RPMI8226 (cell line): ENCODE results near the gene MUC5AC.
"Not testable (repeated sequence)": the region's sequence is repeated elsewhere in the genome, so short reads cannot be mapped to it uniquely, and the experiment has no call there.

Experiments
- DNase-seq: peaks from one replicate; pipeline ENCODE4 v3.0.0-alpha.2; 2015

Gene MUC5AC

GRCh38 chr11:1179641-1180040 is 21.9 kb downstream of the MUC5AC start:
- no peak for DNase-seq

- peak; percentile 24 for DNase-seq
Measured at GRCh38 chr11:1180171-1180570, 22.4 kb downstream of the MUC5AC start.

- DNase-seq, result no peak
Measured at GRCh38 chr11:1180947-1181391, 23.2 kb downstream of the MUC5AC start.

DNA sequence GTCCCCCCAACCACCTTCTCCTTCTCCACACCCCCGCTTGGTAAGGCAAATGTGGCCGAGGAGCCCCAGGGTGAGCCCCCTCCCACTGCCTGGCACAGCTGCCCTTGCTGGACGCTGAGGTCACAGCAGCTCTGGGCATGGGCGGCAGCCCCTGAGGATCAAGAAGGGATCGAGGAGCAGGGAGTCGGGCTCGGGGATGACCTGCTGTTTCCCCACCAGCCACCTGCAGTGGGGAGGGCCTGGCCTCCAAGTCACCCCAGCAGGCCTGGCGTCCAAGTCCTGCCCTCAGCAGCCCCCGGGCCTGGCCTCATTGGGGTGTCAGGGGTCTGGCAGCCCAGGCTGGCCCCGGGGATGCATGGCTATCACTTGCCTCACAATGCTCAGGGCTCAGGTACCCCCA is 23.7 kb downstream of the MUC5AC start:
- no peak for DNase-seq

DNA sequence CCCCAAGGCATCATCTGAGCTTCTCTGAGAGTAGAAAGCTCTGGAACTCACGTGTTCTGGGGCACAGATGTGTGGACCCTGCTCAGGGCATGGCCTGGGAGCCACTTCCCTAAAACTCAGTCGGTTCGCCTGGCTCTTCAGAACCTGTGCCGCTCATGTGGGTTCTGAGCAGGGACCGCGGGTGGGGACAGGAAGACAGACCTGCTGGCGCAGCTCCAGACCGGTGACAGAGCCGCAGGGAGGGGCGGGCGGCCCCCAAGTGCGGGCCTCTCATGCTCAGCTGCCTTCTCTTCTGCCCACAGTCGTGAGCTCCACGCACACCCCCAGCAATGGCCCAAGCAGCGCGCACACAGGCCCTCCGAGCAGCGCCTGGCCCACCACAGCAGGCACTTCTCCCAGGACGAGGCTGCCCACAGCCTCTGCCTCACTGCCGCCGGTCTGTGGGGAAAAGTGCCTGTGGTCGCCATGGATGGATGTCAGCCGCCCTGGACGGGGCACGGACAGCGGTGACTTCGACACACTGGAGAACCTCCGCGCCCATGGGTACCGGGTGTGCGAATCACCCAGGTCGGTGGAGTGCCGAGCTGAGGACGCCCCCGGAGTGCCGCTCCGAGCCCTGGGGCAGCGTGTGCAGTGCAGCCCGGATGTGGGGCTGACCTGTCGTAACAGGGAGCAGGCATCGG is 24.2 kb downstream of the MUC5AC start:
- no peak for DNase-seq

DNA sequence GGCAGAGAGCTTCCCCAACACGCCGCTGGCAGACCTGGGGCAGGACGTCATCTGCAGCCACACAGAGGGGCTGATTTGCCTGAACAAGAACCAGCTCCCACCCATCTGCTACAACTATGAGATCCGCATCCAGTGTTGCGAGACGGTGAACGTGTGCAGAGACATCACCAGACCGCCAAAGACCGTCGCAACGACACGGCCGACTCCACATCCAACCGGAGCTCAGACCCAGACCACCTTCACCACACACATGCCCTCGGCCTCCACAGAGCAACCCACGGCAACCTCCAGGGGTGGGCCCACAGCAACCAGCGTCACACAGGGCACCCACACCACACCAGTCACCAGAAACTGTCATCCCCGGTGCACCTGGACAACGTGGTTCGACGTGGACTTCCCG is 26.4 kb downstream of the MUC5AC start:
- DNase-seq, result not testable (repeated sequence)

DNA sequence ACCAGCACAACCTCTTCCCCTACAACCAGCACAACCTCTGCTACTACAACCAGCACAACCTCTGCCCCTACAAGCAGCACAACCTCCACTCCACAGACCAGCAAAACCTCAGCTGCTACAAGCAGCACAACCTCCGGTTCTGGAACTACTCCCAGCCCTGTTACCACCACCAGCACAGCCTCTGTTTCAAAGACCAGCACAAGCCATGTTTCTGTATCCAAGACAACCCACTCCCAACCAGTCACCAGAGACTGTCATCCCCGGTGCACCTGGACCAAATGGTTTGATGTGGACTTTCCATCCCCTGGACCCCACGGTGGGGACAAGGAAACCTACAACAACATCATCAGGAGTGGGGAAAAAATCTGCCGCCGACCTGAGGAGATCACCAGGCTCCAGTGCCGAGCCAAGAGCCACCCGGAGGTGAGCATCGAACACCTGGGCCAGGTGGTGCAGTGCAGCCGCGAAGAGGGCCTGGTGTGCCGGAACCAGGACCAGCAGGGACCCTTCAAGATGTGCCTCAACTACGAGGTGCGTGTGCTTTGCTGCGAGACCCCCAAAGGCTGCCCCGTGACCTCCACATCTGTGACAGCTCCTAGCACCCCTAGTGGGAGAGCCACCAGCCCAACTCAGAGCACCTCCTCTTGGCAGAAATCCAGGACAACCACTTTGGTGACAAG is 30.8 kb downstream of the MUC5AC start:
- not testable (repeated sequence) for DNase-seq

DNA sequence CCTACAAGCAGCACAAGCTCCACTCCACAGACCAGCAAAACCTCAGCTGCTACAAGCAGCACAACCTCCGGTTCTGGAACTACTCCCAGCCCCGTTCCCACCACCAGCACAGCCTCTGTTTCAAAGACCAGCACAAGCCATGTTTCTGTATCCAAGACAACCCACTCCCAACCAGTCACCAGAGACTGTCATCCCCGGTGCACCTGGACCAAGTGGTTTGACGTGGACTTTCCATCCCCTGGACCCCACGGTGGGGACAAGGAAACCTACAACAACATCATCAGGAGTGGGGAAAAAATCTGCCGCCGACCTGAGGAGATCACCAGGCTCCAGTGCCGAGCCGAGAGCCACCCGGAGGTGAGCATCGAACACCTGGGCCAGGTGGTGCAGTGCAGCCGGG is 32.1 kb downstream of the MUC5AC start:
- DNase-seq, result not testable (repeated sequence)

DNA sequence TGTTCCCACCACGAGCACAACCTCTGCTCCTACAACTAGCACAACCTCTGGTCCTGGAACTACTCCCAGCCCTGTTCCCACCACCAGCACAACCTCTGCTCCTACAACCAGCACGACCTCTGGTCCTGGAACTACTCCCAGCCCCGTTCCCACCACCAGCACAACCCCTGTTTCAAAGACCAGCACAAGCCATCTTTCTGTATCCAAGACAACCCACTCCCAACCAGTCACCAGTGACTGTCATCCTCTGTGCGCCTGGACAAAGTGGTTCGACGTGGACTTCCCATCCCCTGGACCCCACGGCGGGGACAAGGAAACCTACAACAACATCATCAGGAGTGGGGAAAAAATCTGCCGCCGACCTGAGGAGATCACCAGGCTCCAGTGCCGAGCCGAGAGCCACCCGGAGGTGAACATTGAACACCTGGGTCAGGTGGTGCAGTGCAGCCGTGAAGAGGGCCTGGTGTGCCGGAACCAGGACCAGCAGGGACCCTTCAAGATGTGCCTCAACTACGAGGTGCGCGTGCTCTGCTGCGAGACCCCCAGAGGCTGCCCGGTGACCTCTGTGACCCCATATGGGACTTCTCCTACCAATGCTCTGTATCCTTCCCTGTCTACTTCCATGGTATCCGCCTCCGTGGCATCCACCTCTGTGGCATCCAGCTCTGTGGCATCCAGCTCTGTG is 34.2 kb downstream of the MUC5AC start:
- DNase-seq, result not testable (repeated sequence)

GRCh38 chr11:1192741-1193325 is 35.1 kb downstream of the MUC5AC start:
- no peak for DNase-seq

DNA sequence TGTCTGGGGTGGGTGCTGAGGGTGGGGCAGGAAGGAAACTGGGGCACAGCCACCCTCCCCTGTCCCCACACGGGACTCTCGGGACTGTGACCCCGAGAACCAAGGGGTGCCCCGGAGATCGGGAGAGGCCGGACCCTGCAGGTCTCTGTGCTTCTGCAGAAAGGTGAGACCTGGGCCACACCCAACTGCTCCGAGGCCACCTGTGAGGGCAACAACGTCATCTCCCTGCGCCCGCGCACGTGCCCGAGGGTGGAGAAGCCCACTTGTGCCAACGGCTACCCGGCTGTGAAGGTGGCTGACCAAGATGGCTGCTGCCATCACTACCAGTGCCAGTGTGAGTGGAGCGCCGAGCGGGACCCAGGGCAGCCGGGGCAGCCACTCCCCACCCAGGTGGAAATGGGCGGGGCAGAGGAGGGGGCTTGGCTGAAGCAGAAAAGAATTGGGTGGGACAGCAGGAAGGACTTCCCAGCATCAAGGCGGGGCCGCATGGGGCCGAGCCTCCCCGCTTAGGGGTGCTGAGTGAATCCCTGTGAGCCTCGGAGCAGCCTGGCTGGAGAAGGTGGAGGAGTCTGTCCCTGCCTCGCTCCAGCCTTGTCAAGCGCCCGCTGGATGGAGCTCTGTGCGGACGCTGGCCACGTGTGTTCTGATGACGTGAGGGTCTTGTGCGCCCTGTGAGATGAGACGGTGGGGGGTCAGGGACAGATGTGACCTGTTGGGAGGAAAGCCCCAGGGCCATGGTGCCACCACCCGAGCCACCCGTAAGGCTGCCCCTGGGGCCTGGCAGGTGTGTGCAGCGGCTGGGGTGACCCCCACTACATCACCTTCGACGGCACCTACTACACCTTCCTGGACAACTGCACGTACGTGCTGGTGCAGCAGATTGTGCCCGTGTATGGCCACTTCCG is 35.8 kb downstream of the MUC5AC start:
- DNase-seq, result no peak

DNA sequence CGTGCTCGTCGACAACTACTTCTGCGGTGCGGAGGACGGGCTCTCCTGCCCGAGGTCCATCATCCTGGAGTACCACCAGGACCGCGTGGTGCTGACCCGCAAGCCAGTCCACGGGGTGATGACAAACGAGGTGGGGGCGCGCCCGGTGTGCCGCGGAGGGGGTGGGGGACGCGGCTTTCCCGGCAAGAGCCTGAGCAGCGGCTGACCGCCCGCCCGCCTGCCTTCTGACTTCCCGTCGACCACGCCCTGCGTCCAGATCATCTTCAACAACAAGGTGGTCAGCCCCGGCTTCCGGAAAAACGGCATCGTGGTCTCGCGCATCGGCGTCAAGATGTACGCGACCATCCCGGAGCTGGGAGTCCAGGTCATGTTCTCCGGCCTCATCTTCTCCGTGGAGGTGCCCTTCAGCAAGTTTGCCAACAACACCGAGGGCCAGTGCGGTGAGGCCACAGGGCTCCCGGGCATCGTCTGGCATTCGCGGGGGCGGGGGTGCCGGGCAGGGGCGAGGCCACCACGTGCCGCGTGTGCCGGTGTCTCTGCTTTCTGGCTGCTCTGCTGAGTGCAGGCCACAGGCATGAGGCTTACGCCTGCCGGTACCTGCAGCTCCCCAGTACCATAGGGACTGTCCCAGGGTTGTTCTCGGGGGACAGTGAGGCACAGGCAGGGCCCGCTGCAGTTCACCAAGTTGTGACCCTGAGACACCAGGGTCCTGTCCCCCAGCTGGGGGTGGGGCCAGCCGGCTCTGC is 36.7 kb downstream of the MUC5AC start:
- no peak for DNase-seq

- DNase-seq, result no peak
Measured at GRCh38 chr11:1194977-1195681, 37.4 kb downstream of the MUC5AC start.

- no peak for DNase-seq
Measured at GRCh38 chr11:1195682-1196515, 38.1 kb downstream of the MUC5AC start.

- no peak for DNase-seq
Measured at GRCh38 chr11:1196516-1197391, 39.0 kb downstream of the MUC5AC start.

GRCh38 chr11:1197431-1197885 is 39.7 kb downstream of the MUC5AC start:
- DNase-seq, result no peak

DNA sequence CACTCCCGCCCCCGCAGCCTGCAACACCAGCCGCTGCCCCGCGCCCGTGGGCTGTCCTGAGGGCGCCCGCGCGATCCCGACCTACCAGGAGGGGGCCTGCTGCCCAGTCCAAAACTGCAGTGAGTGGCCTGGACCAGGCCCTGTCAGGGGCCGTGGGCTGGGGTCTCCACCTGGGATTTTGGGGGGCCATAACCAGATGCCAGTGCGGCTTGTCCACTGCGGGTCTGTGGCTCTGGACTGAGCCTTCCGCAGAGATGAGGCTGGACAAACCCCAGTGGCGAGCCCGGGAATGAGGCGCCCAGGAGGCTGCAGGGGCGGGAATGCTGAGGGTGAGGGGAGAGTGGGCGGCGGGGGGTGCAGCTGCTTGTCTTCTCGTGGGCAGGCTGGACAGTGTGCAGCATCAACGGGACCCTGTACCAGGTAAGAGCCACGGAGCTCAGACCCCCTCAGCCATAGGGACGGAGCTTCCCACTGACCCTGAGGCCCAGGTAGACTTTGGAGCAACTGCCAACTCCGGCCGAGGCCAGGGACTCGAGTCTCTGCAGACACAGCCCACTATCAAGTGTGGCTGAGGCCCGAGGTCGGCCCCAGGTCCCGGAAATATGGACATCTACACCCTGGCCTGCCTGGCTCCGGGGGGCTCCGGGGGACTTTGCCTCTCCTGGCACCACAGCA is 40.3 kb downstream of the MUC5AC start:
- no peak for DNase-seq

DNA sequence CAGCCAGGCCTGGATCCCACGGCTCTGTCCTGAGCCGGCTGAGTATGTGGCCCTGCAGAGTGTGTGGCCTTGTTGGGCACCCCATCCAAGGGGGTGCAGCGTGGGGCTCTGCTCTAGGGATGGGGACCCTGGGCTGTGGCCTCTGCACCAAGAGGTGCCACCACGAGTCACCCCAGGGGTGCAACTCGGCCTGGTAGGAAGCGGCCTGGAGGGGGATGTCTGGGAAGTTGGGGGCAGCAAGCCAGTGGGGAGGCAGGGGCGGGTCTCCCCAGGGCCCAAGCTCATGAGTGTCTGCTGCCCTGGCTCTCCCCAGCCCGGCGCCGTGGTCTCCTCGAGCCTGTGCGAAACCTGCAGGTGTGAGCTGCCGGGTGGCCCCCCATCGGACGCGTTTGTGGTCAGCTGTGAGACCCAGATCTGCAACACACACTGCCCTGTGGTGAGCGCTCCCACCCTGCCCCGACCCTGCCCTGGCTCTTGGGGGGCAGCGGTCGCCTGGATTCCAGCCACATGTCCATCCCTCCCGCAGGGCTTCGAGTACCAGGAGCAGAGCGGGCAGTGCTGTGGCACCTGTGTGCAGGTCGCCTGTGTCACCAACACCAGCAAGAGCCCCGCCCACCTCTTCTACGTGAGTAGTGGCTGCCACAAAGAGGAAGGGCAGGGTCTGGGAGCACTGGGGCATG is 40.9 kb downstream of the MUC5AC start:
- DNase-seq, result peak; percentile 58
